ENCODE measurements around the gene SKA1. TPM values are rescaled to one million over a fixed set of nuclear protein-coding genes. Genes with fewer than 3 reads are reported as not detected.
"Not testable (repeated sequence)": the region's sequence is repeated elsewhere in the genome, so short reads cannot be mapped to it uniquely, and the experiment has no call there.

SKA1 gene
- total RNA-seq, 1 experiment from 2014 or later, result 29.2 TPM

DNA sequence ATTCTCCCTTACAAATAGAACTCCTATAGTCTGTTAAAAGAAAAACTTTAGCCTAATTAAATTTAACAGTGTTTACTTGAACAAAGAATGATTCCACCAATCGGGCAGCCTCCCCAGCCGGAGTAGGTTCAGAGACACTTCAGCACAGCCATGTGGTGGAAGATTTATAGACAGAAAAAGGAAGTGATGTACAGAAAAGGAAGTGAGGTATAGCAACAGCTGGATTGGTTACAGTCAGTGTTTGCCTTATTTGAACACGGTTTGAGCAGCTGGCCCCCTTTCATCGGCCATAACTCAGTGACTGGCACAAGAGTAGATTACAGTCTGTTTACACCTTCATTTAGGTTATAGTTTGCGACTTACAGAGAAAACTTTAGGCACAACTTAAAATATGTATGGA is 2.1 kb upstream of the SKA1 start:
- Histone ChIP-seq H3K27me3 (ENCODE audit: control insufficient read depth, insufficient read depth, low read length) (no peaks in the 10 kb centered on the region), H3K4me3 (ENCODE audit: insufficient read depth, low read depth, low read length) (no peak overlapping the region), H3K36me3 (replicated peaks; ENCODE audit: control insufficient read depth, insufficient read depth, low read length) (no peaks in the 10 kb centered on the region)
- DNase-seq, result no peak

DNA sequence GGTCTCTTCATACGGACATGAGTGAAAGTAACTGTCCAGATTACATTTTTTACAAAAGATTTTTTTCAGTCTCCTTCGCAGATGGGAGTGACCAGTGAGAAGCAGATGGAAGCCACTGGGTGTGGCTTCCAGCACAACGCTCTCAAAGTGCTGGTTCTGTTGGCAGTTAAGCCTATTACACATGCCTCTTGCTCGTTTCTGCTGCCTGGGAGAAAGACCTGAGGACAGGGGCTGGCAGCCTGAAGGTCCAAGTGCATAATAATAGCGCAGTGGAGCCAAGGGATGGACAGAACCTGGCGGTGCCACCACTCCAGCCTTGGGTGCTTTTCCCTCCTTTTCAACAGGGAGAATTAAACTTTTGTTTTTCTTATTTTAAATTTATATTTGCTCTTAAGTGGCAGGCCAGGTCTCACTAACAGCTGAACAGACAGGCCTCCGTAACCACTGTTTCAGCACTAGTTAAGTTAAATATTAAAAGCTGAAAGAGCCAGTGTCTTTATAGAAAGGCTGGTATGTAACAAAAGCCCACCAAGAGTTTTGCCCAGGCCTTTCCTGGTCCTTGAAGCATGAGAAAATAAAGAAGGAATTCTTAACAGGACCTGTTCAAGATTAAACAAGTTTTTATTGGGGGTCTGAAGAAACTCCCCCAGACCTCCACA is 1.2 kb upstream of the SKA1 start:
- H3K4me3 ChIP-seq (ENCODE audit: insufficient read depth, low read depth, low read length), result no peak overlapping the region
- no peaks in the 10 kb centered on the region for H3K36me3 ChIP-seq (replicated peaks; ENCODE audit: control insufficient read depth, insufficient read depth, low read length)
- no peaks in the 10 kb centered on the region for H3K27me3 ChIP-seq (ENCODE audit: control insufficient read depth, insufficient read depth, low read length)
- DNase-seq, result no peak

DNA sequence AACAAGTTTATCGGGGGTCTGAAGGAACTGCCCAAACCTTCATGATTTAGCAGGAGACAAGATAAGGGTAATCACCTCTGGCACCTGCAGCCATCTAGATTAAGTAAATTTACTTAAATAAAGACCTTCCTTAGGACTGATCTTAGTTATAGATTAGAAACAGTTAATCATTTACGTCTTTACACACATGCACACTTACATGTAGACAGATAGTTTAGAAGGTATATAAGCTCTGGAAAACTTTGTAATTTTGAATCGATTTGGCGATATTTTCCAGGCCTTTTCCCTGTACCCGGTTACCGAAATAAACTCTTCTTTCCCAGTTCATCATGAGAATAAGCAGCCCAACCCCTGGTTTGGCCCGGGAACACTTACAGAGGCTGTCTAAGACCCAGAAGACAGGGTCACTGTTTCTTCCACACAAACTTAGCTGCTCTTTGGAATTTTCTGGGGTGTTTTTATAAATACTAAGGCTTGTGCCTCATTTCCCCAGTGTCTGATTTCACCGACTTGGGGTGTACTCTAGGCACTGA is 560 bp upstream of the SKA1 start:
- H3K36me3 ChIP-seq (replicated peaks; ENCODE audit: control insufficient read depth, insufficient read depth, low read length), result no peaks in the 10 kb centered on the region
- no peak for DNase-seq
- H3K27me3 ChIP-seq (ENCODE audit: control insufficient read depth, insufficient read depth, low read length), result no peaks in the 10 kb centered on the region
- peak overlapping the region; percentile 19; the same call in 1 of the 2 replicates for H3K4me3 ChIP-seq (ENCODE audit: insufficient read depth, low read depth, low read length)

DNA sequence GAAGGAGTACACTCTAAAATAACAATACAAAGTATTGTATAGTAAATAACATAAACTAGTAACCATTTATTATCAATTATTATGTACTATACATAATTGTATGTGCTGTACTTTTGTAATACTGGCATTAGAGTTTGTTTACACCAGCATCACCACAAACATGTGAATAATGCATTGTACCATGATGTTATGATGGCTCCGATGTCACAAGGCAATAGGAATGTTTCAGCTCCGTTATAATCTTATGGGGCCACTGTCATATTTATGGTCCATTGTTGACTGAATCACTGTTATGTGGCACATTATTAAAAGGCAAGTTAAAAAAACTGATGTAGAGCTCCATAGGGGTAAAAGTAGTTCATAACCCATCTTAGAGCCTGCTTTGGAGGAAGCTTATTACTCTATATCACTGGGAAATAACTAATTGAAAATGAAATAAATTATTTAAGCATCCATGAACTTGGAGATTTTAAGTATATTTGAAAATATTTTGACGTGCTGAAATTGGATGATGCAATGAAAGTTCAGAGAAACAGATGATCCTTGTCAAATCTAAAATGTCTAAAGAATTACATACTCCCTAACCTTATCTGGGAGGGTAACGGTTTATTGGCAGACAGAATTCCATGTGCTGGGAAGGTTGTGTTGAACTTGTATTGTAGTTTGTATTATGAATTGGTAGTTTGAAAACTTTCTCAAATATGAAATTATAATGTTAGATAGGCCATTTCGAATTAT is 2.4 kb downstream of the SKA1 start:
- Histone ChIP-seq H3K27me3 (ENCODE audit: control insufficient read depth, insufficient read depth, low read length) (no peaks in the 10 kb centered on the region), H3K36me3 (replicated peaks; ENCODE audit: control insufficient read depth, insufficient read depth, low read length) (no peaks in the 10 kb centered on the region; the same call in 1 of the 2 replicates), H3K4me3 (ENCODE audit: insufficient read depth, low read depth, low read length) (no peak overlapping the region)
- no peak for DNase-seq

DNA sequence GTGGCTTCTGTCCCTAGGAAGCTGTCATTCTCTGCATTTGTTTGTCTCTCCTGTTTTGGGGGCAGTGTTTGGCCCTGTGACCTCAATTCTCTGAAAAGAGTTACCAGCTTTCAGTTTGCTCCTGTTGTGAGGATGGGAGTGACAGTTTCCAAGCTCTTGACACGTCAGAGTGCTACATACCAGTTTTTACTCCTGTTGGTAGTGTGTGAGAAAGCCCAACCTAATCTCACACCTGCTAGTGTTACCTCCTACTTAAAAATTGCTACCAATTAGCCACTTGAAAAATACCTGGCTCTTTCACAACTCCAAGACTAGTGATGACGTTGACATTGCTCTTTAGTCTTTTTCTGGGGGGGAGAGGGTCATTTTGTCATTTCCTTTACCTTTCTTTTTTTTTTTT is 14.1 kb downstream of the SKA1 start:
- H3K36me3 ChIP-seq (replicated peaks; ENCODE audit: control insufficient read depth, insufficient read depth, low read length), result peaks cover 1% of the 10 kb centered on the region

DNA sequence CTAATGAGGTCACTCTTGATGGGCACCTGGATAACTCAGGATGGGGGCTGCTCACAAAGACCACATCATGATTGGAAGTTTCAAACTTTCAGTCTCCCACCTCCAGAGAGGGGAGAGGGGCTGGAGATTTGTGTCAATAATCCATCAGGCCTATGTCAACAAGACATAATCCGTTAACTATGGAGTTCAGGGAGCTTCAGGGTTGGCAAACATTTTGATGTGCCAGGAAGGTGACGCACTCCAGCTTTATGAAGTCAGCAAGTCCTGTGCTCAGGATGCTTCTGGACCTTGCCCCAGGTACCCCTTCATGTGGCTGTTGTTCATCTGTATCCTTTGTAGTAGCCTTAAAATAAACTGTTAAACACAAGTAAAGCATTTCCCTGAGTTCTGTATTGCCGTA is 19.0 kb downstream of the SKA1 start:
- no peak overlapping the region for H3K4me3 ChIP-seq (ENCODE audit: insufficient read depth, low read depth, low read length)
- no peak for DNase-seq
- peaks cover 3% of the 10 kb centered on the region; the same call in 1 of the 2 replicates for H3K27me3 ChIP-seq (ENCODE audit: control insufficient read depth, insufficient read depth, low read length)
- H3K36me3 ChIP-seq (replicated peaks; ENCODE audit: control insufficient read depth, insufficient read depth, low read length), result peaks cover 1% of the 10 kb centered on the region

More for the DNA sequence above, 14.1 kb downstream of the SKA1 start:
- DNase-seq, result no peak
- Histone ChIP-seq H3K4me3 (ENCODE audit: insufficient read depth, low read depth, low read length) (no peak overlapping the region), H3K27me3 (ENCODE audit: control insufficient read depth, insufficient read depth, low read length) (no peaks in the 10 kb centered on the region)

DNA sequence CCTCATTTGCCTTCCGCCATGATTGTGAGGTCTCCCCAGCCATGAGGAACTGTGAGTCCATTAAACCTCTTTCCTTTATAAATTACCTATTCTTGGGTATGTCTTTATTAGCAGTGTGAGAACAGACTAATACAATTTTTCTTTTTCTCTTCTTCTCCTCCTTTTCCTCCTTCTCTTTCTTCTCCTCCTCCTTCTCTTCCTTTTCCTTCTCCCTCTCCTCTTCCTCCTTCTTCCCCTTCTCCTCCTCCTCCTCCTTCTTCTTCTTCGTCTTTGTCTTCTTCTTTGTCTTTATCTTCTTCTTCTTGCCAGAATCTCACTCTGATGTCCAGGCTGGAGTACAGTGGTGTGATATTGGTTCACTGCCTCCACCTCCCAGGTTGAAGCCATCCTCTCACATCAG is 20.2 kb downstream of the SKA1 start:
- H3K4me3 ChIP-seq (ENCODE audit: insufficient read depth, low read depth, low read length), result no peak overlapping the region
- H3K27me3 ChIP-seq (ENCODE audit: control insufficient read depth, insufficient read depth, low read length), result peaks cover 4% of the 10 kb centered on the region; the same call in 1 of the 2 replicates
- DNase-seq, result no peak
- H3K36me3 ChIP-seq (replicated peaks; ENCODE audit: control insufficient read depth, insufficient read depth, low read length), result peaks cover 1% of the 10 kb centered on the region

DNA sequence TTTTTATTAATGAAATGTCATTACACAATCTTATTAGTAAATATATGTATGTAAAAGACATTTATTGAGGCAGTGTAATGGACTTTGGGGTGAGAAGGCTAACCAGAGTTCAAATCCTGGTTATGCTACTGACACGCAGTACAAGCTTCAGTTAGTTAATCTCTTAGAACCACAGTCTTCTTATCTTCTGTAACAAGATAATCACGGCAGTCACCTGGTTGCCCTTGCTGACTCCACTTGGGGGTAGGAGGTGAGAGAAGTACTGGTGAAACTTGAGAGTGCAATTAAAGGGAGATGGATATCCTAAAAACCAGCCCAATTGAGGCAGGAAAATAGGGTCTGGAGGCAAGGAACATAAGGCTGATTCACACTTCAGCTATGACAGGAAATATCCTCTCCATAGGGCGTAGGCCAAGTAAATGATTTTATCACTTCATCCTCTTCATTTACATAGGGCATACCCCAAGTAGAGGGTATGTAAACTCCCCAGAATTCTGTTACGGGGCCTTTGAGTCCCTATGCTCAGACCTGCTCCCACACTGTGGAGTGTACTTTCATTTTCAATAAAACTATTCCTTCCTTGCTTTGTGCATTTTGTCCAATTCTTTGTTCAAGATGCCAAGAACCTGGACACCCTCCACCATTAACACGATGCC is 21.3 kb downstream of the SKA1 start:
- no peak for DNase-seq
- H3K36me3 ChIP-seq (replicated peaks; ENCODE audit: control insufficient read depth, insufficient read depth, low read length), result no peaks in the 10 kb centered on the region; the same call in 1 of the 2 replicates

DNA sequence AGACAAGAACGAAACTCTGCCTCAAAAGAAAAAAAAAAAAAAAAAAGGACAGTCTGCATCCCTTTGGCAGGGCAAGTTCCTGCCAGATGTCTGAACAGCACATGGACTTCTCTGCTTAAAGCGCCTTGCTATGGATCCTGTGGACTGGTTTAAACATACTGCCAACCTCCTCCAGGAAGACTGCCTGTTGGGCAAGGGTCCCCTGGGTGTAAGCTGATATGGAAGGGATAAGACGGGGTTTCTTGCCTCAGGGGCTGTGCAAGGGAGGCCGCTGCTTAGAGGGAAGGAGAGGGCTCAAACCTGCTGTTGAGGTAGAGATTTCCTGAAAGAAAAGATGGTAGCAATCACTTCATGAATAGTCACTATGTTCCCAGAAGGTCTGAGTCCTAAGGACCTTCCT is 22.2 kb downstream of the SKA1 start:
- Histone ChIP-seq H3K4me3 (ENCODE audit: insufficient read depth, low read depth, low read length) (no peak overlapping the region), H3K36me3 (replicated peaks; ENCODE audit: control insufficient read depth, insufficient read depth, low read length) (no peaks in the 10 kb centered on the region; the same call in 1 of the 2 replicates), H3K27me3 (ENCODE audit: control insufficient read depth, insufficient read depth, low read length) (peaks cover 14% of the 10 kb centered on the region; the same call in 1 of the 2 replicates)
- no peak for DNase-seq

More for the DNA sequence above, 21.3 kb downstream of the SKA1 start:
- Histone ChIP-seq H3K4me3 (ENCODE audit: insufficient read depth, low read depth, low read length) (no peak overlapping the region), H3K27me3 (ENCODE audit: control insufficient read depth, insufficient read depth, low read length) (peaks cover 8% of the 10 kb centered on the region; the same call in 1 of the 2 replicates)

DNA sequence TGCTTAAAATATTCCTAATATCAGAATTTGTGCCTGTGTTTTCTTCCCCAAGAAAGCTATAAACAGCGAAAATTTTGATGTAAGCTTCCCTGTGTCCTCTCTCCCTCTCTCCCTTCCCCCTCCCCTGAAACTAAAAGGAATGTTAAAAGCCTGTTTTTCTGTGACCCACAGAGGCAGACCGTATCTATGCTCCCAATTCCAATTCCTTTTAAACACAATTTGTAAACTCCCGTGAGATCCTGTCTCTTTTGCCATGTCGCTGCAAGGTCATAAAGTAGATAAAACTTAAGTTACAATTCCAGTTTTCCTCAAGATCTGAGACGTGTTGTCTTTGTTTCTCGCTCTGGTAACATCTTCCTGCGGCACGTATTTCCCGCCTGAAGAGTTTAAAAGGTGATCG is 23.3 kb downstream of the SKA1 start:
- H3K36me3 ChIP-seq (replicated peaks; ENCODE audit: control insufficient read depth, insufficient read depth, low read length), result no peaks in the 10 kb centered on the region; the same call in 1 of the 2 replicates
- H3K4me3 ChIP-seq (ENCODE audit: insufficient read depth, low read depth, low read length), result peak overlapping the region; percentile 24; the same call in 1 of the 2 replicates
- DNase-seq, result no peak
- peaks cover 21% of the 10 kb centered on the region for H3K27me3 ChIP-seq (ENCODE audit: control insufficient read depth, insufficient read depth, low read length)

DNA sequence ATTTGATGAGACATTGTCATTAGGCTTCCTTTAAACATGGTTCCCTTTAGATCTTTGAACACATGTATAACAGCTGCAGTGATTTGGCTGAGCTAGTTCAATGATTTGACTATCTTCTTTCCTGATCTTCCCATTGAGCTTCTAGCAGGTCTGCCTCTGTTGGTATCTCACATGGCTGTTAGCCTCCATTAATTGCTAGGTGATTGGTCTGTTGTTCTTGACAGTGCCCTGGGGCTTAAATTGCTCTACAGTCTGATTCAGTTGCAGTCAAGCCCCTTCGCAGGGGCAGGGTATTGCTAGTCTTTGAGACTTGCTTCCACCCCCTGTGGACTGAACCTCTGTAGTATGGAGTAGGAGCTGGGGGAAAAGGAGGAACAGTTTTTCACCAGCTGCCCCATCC is 24.1 kb downstream of the SKA1 start:
- no peak overlapping the region for H3K4me3 ChIP-seq (ENCODE audit: insufficient read depth, low read depth, low read length)
- H3K27me3 ChIP-seq (ENCODE audit: control insufficient read depth, insufficient read depth, low read length), result peaks cover 21% of the 10 kb centered on the region
- DNase-seq, result peak; percentile 34
- no peaks in the 10 kb centered on the region for H3K36me3 ChIP-seq (replicated peaks; ENCODE audit: control insufficient read depth, insufficient read depth, low read length)

DNA sequence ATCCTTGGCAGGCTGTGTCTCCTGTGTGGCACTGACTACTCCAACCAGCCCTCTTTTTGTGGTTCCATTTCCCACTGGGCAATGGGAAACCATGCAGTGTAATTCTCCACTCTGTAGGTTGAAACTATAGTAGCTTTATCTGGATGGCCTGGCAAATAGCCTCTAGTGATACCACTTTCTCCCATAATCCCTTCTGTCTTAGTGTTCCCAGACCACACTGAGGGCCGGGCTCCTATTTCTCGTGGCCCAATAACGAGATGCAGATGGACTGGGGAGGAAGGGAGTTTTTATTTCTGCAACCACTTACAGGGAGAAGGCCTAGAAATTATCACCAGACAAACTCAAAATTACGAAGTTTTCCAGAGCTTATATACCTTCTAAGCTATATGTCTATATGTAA is 24.7 kb downstream of the SKA1 start:
- Histone ChIP-seq H3K27me3 (ENCODE audit: control insufficient read depth, insufficient read depth, low read length) (peaks cover 21% of the 10 kb centered on the region), H3K4me3 (ENCODE audit: insufficient read depth, low read depth, low read length) (no peak overlapping the region), H3K36me3 (replicated peaks; ENCODE audit: control insufficient read depth, insufficient read depth, low read length) (no peaks in the 10 kb centered on the region)
- no peak for DNase-seq

DNA sequence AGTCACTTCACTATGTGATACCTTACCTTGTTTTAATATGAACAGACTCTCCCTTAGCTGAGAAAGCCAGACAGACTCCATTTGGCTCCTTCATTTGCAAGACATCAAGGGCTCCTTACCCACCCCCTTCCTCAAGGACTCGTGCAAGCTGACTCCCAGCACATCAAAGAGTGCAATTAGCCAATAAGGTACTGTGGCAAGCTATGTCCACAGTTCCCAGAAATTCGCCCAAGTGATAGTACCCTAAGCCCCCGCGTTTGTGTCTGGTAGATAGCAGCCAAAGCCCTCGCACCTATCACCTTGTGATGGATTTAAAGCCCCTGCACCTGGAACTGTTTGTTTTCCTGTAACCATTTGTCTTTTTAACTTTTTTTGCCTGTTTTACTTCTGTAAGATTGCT is 25.6 kb downstream of the SKA1 start:
- not testable (repeated sequence) for DNase-seq; H3K4me3 ChIP-seq (ENCODE audit: insufficient read depth, low read depth, low read length); H3K36me3 ChIP-seq (replicated peaks; ENCODE audit: control insufficient read depth, insufficient read depth, low read length)
- H3K27me3 ChIP-seq (ENCODE audit: control insufficient read depth, insufficient read depth, low read length), result peaks cover 21% of the 10 kb centered on the region

DNA sequence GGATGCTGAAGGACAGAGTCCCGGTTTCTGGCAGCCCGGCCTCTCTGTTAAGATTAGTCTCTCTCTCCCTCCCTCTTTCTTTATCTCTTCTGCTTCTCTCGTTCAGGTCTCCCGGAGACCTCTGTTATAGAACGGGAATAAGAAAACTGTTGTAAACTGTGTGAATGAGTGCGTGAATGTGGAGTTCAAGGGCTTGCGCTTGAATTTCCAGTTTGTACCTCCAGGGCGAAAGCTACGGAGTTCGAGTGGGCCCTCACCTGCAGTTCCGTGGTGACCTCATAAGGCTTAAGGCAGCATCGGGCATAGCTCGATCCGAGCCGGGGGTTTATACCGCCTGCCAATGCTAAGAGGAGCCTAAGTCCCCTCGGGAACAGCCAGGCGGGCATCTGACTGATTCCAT is 26.4 kb downstream of the SKA1 start:
- Histone ChIP-seq H3K36me3 (replicated peaks; ENCODE audit: control insufficient read depth, insufficient read depth, low read length) (no peaks in the 10 kb centered on the region), H3K4me3 (ENCODE audit: insufficient read depth, low read depth, low read length) (no peak overlapping the region), H3K27me3 (ENCODE audit: control insufficient read depth, insufficient read depth, low read length) (peaks cover 21% of the 10 kb centered on the region)
- no peak for DNase-seq
